Measurements from ENCODE around the gene ASAP2.
"Not testable (repeated sequence)": the region's sequence is repeated elsewhere in the genome, so short reads cannot be mapped to it uniquely, and the experiment has no call there.

The ASAP2 gene

DNA sequence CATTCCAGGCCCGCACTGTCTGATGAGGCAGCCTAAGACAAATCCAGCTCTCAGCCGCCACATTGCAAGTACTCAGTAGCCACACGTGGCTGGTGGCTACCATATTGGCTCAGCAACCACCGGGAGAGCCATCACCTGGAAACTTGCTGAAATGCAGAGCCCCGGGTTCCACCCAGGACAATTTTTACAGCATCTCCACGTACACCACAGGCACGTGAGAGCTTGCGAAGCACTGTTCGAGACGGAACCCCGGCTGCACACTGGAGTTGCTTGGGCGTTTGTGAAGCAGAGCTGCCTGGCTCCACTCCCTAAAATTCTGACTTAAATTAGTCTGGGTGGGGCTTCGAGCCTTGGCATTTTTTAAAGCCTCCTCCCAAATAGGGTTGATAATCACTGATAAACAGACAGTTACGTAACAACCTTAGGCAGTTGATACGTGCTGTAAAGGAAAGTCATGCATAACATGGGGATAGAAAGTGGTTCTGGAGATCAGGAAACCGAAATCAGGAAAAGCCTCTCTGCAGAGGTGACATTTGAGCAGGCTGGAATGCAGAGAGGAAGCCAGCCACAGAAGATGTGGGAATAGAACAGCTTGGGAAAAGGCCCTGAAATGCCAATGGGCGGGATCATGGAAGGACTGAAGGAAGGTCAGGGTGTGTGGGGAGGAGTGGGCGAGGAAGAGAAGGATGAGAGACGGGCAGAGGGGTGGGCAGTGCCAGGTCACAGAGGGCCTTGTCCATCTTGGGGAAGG is 6.2 kb downstream of the ASAP2 start:
- no peak for DNase-seq

DNA sequence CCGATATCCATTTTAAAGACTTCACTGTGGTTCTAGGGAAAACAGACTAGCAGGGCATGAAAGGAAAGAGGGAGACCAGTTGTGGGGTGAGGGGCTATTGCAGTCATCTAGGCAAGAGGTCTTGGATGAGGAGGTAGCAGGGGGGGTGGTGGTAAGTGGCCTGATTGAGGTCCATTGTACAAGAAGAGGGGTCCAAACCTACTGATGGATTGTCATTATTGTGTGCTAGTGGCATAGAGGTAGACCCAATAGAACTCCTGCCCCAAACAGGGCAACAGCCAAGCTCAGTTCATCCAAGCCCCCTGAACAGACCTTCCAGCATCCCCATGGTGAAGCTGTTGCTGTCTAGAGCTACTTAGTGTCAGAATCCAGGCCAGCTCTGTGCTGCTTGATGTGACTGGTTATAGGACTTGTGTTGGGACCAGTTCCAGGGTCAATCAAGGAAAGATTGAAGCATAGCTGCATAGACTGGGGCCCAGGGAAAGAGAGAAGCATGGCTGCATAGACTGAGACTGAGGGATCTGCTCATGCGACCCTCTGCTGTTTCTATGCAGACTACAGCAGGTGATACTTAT is 7.0 kb downstream of the ASAP2 start:
- DNase-seq: no peak

DNA sequence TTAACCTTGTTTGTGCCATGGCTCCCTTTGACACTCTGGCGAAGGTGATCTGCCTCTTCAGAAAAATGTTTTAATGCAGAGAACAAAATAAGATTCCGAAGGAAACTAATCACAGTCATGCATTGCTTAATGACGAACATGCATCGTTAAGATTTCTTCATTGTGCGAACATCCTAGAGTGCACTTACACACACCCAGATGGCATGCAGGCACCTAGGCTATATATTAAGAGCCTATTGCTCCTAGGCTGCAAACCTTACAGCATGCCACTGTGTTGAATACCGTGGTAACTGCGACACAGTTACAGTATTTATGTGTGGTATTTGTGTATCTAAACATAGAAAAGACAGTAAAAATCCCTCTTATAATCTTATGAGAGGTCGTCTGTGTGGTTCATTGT is 8.3 kb downstream of the ASAP2 start:
- DNase-seq: no peak

DNA sequence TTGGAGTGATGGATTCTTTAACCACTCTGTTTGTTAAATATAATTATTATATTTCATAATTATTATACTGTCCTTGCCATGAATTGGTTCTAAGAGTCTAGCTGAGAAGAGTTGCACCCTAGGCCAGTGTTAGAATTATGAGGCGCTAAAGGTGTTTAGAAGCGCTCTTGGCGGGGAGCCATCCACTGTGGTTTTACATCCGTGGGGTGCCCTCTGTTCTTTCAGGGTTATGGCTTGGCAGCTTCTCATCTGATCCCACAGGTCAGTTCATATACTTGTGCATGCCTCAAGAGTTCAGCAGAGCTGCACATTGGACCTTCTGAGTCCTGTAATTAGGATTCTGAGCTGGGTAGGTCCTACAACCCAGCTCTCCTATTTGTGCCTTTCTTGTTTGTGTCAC is 9.1 kb downstream of the ASAP2 start:
- DNase-seq: no peak

DNA sequence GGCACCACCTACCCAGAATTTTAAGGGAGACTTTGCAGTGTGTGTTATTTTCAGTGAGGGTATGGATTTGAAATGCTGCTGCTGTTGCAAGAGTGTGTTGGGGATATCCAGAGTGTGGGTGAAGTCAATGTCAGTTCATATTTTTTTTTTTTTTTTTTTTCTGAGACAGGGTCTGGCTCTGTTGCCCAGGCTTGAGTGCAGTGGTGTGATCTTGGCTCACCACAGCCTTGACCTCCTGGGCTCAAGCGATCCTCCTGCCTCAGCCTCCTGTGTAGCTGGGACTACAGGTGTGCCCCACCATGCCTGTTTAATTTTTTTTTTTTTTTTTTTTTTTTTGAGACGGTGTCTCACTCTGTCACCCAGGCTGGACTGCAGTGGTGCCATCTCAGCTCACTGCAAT is 9.5 kb downstream of the ASAP2 start:
- DNase-seq: not testable (repeated sequence)

DNA sequence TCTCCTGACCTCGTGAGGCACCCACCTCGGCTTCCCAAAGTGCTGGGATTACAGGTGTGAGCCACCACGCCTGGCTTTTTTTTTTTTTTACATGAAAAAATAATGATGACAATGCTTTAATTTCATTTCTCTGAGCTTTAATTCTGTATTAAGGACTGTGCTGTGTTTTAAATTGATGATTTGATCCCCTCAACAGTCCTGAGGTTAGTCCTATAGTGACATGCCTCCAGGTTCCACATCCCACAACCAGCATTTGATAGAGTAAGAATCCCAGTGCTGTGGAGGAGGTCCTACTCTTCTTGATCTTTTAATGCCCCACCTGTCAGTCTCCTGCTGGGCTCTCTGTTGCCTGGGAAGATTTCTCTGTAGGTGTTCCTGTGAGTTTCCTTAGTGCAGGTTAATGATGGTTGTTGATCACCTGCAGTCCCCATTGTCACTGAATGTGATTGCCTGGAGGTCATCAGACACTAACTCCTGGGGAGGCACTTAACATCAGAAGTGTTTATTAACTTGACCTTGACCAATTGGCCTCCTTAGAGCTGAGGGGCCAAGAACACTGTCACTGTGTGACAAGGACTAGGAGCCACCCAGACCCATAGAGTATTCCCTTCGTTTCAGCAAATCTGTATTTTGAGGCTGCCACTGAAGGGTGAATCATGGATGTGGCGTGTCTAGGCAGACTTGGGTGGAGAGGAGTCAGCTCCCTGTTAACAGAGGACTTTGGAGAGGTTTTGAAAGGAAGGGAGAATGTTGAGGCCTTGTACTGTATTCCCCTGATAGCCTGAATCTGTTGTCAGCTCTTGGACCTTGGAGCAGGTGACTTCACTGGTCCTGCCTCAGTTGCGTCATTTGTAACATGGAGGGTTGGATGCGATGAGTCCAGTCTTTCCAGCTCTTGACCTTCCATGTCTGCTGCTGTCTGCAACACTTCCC is 11.5 kb downstream of the ASAP2 start:
- no peak for DNase-seq

DNA sequence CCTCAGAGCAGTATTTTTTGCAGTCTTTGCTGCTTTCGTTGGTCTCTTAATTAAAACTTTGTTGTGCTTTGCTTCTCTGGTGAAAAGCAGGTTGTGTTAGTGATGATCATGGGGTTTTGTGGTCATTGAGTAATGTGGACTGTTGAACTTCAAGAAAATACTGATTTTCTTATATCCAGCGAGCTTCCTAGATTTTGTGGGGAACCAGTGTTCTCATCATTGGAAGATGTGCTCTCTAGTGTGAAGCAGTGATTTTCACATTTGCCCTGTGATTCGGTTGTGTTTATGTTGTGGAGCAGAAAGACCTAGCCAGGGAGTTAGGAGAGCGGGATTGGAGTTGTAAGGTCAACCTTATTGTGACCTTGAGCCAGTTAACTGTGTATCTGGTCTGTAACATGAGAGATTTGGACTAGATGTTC is 12.4 kb downstream of the ASAP2 start:
- no peak for DNase-seq

DNA sequence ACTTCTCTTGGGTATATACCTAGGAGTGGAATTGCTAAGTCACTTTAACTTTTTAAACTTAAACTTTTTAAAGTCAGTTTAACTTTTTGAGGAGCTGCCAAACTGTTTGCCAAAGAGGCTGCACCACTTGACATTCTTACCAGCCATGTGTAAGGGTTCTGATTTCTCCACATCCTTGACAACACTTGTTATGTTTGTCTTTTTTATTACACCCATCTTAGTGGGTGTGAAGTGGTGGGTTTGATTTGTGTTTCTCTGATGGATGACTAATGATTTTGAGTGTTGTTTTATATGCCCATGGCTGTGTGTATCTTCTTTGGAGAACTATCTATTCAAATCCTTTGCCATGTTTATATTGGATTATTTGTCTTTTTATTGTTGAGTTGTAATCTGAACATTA is 13.6 kb downstream of the ASAP2 start:
- no peak for DNase-seq

DNA sequence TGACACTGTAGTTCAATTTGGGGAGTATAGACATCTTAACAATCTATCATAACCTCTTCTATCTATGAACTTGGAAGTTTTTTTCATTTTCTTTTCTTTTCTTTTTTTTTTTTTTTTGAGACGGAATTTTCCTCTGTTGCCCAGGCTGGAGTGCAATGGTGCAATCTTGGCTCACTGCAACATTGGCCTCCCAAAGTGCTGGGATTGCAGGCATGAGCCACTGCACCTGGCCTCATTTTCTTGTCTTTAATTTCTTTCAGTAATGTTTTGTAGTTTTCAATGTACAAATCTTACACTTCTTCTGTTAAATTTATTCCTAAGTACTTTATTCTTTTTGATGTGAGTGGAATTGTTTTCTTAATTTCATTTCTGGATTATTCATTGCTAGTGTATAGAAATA is 14.6 kb downstream of the ASAP2 start:
- no peak for DNase-seq

DNA sequence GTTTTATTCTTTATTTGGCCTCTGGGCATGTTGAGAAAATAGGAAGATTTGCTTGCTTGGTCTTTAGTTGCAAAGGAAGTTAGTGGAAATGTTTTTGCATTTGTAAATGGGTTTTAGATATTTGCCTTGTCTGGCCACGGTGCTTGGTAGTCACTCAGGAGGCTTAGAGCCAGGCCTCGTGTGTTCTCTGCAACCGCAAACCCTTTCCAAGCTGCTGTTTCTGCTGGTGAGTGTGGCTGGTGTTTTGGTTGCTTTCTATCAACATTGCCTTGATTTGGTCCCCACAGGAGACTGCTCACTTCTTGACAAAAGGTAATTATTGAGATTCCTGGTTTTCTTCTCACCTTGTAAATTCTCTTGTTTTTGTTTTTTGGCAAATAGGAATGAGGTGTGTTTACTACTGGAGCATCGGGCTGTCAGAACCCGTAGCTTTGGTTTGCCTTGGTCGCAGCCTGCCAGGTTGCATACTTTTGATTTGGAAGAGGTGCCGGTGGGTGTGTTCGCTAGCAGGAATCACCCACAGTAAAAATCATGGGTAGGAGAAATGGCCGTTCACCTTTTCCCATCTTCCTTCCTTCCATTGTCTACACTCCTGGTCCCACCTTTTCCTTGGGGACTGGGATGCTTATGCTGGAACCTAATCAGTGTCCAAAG is 15.8 kb downstream of the ASAP2 start:
- DNase-seq: no peak

DNA sequence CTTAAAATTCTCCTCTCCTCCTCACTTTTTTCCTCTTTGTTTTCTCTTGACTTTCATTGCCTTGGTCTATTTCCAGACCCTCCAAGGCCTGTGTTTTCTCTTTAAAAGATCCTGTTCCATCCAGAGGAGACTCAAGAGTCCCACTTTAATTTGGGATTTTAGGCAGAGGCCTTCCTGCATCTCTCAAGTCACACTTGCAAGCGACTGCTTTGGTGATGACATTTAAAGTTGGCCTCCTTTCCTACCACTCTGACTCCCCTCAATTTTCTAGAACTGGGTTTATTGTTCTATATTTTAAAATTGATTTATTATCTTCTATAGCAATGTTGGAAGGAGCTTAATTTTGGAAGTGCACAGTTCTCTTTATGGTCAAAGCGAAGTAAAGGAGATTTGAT is 16.3 kb downstream of the ASAP2 start:
- DNase-seq: no peak

DNA sequence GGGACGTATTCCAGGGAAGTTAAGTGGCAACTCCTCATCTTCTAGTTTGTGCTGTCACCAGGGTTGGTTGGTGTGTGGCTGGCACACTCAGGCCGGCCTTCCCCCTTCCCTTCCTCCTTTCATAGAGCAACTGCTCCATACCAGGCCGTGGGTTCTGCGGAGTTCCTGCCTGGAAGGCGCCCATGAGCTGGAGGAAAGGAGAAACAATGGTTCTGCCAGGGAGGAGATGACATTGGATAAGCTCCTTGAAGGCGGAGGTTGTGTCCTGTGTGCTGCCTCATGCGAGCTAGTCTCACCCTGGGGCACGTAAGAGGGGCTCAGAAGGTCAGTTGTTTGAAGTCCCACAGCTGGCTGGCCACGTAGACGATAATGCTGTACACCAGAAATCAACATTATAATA is 19.2 kb downstream of the ASAP2 start:
- no peak for DNase-seq

DNA sequence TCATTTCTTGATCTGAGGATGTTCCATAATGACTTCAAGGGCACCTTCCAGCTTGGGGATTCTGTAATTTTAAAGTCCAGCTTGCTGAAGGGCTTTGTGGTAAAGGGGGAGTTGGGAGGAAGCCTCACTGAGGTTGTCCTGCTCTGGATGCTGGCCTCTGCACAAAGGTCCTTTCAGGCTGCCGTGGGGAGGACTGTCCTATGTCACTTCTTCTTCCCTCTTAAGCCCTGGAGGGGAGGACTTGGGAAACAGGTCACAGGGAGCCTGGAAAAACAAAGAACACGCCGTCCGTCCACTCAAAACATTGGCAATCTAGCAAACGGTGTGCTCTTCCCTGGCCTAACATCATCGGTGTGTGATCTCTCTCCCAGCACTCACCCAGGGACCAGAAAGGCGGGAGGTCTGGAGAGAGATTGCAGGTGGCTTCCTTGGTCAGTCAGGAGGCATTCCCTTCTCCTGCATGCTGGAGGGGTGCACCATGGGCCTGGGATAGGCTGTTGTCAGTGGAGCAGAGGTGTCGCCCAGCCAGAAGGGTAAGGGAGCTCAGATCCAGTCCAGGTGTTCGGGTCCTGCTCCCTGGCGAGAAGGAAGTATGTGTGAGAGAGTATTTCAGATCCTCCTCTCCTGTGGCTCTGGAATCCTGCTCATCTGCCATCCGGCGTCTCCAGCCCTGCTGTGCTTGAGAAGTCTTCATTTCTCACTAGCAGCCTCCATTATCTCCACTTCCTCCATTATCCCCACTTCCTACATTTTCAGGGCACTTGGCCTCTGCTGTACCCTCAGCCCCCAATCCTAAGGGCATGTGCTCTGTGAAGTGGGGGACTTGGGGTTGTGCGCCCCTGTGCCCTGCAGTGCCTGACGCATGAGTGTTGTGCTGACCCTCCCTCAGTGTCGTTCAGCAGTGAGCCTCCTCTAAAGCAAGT is 20.1 kb downstream of the ASAP2 start:
- no peak for DNase-seq

DNA sequence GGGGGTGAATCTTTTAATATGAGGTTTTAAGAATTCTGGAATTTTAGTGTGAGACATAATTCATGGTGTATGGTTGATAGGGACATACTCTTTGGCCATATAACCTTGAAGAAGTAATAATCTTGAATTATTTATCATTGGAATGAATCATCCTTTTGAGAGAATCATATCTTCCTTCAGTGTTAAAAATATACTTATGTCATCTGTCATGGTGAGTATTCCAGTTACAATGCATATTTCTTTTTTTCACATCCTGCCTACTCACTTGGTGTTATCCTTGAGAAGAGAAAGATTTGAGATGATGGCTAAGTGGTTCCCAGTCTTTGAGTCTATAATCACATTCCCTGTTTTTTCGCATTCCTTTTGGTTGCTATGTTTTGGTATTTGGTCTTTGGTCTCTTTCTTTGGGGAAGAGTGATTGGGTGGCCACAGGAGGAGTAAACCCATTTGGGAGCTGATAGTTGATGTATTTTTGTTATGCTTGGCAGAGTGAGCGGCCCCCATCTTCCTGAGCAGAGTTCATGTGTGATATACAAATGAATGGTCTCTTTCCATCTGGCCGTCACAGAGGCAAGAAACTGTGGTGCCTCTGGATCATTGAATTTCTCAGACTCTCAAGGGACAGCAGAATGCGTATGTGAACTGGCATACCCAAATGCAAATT is 21.6 kb downstream of the ASAP2 start:
- DNase-seq: no peak

DNA sequence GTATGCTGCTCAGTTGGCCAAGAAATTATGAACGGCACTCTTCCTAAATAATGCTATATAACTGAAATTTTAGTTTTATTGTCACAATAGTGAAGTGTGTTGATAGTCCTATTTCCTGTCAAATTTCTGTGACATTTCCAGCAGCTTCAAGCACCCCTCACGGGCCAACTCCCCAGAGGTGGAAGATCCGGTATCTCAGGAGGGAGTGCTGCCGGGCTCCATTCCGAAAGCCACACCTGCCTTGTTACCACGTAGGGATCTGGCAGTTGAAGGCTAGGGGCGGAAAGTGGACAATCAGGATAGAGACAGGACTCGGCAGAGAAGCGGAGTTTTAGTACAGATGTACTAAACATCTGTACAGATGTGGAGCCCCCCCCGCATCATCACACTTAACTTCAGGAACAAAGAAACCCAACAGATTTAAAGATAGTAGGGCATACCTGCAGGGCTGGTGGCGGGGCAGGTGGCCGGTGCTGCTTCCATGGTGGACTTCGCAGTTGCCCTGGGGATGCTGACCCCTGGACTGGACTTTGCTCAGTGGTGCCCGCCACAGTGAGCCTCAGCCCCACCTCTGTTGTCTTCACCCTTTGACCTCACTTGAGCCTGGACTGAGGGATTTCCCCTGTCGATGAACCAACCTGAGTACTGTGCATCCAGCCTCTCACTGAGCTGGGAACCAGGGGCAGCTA is 22.3 kb downstream of the ASAP2 start:
- no peak for DNase-seq

DNA sequence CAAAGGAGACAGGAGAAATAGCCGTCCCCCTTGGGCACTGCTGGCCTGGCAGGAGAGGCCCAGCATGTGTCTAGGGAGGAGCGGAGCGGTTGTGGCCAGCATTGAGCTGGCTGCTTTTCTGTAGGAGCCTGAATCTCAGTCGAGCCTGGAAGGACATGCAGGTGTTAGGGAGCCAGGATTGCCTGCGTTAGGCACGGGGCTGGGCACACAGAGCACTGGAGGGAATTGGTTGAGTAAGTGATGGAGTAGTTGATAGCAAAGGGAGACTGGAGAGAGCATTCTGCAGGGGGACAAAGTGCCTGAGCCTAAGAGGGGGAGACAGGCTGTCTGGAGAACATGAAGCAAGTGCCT is 22.8 kb downstream of the ASAP2 start:
- no peak for DNase-seq

DNA sequence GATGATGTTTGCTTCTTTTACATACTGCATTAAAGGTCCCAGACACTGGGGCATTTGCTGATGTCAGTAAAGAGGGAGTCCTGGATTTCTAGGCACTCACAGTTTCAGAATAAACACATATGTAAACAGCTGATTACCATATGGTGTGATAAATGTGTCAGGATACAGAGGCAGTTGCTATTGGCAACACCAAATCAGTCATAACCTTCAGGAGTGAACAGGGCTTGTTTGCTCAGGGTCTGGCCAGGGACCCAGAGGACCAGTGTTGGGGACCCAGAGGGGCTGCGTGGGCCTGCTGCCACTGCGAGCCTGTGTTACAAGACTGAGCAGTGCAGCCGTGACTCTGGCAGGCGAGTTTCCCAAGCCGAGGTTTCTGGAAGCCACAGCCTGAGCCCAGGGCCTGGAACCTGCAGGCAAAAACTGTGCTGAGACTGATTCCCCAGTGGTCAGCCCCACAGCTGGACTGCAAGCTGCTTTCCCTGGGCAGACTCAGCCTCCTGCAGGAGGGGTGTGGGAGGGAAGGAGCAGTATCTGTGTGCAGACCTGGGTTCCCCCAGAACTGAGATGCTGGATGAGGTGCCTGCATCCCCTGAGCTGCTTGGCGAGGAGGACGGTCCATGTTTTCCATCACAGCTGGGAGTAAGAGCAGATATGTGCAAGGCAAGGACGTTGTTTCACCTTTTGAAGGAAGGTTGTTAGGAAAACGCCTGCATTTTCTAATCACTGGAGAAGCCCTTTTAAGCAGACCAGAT is 23.6 kb downstream of the ASAP2 start:
- DNase-seq: peak; percentile 86

DNA sequence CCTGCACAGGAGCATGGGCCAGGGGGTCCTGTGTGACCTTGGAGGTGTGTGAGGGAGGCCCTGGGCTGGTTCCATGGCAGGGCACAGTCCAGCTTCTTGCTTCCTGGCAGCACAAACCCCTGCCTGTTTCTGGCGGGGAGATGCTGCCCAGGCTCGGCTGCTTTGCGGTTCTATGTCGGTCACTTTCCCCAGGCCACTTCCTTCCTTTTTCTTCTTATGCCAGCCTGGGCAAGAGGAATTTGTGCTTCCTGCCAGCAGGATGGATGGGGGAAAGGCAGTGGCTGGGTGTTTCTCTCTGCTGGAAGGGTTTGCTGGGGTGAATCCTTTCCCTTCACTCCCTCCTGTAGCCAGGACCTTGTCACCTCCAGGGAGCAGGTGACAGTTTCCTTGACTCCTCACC is 24.3 kb downstream of the ASAP2 start:
- DNase-seq: no peak

DNA sequence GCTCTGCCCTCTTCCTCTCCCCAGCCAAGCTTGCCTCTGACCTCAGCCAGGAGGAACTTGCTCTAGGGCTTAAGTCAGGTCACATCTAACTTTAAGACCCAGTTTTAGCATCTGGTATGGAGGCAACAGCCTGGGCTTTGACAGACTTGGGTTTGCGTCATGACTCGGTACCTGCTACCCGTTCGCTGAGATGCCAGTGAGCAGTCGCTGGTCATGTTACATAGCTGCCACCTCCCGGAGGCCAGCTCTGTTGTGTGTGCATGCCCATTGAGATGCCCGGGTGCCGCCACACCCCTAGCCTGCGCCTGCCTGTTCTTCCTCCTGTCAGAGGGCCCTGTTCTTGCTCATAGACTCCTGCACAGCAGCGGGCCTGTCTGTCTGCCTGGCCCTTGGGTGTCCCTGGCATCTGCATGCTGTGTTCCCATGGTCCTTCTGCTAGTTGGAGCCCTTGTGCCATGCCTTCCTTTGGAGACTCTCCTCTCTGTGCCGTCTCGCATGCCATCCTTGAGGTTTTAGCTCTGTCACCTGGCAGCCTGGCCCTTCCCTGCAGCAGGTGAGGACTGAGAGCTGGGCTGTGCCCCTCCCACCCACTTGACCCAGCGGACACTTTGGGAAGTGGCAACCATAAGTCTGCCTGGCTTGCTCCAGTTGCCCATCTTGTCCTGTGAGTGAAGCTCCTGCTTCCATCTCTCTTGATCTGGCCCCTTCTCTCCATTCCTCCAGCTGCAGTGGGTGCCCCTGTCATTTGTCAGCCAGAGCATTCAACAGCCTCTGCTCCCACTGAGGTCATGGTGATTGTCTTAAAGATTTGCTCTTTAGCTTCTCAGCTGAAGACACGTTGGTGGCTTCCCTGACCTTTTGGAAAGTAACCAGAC is 24.9 kb downstream of the ASAP2 start:
- DNase-seq: no peak

DNA sequence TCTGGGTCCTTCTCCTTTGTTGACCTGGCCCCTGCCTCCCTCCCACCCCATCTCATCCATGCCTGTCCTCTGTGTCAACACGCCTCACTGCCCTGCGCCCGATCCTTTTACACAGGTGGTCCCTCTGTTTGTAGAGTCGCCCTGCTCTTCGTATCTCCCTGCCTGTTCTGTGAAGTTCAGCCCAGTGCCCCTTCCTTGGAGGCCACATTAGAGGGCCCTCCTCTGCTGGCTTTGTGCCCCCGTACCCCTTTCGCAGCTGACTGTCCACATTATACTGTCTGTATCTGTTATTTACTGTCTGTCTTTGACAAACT is 25.5 kb downstream of the ASAP2 start:
- DNase-seq: no peak
